GM23338 (cell line): ENCODE measurements around the gene EYS. TPM values are rescaled to one million over a fixed set of nuclear protein-coding genes. Genes with fewer than 3 reads are reported as not detected.

Experiments used
- ATAC-seq: fragments of 200-7000 bp; cut with Tn5 transposase; 3 replicates; pipeline ENCODE4 v1.9.1; 2020
- DNase-seq: peaks from one replicate; pipeline ENCODE4 v3.0.0-alpha.2; 2015; ENCODE audit warnings: low spot score
- H2AFZ ChIP-seq: fragments of 200-600 bp; sonication (generic); 2 replicates; pipeline ENCODE4 v1.8.0; 2016; ENCODE audit warnings: antibody characterized with exemption, mild to moderate bottlenecking, moderate library complexity
- H3F3A ChIP-seq: fragments of 200-600 bp; sonication (generic); replicated peaks from 2 replicates; pipeline ENCODE4 v1.8.0; 2017; ENCODE audit warnings: antibody characterized with exemption, mixed run types, low read depth
- H3K27ac ChIP-seq: fragments of 200-600 bp; sonication (generic); 2 replicates; pipeline ENCODE4 v1.6.1; 2016; ENCODE audit warnings: low read depth
- H3K27me3 ChIP-seq: fragments of 200-600 bp; sonication (generic); 2 replicates; pipeline ENCODE4 v1.8.0; 2016; ENCODE audit warnings: mild to moderate bottlenecking, mixed run types, moderate library complexity; ENCODE audit not compliant: insufficient read depth
- H3K36me3 ChIP-seq: fragments of 200-600 bp; sonication (generic); 2 replicates; pipeline ENCODE4 v1.8.0; 2016; ENCODE audit warnings: mild to moderate bottlenecking; ENCODE audit not compliant: insufficient read depth
- H3K4me1 ChIP-seq: fragments of 200-600 bp; sonication (generic); 2 replicates; pipeline ENCODE4 v1.8.0; 2016; ENCODE audit warnings: mild to moderate bottlenecking, moderate library complexity; ENCODE audit not compliant: insufficient read depth
- H3K4me2 ChIP-seq: fragments of 200-600 bp; sonication (generic); 2 replicates; pipeline ENCODE4 v1.7.1; 2017; ENCODE audit warnings: mixed run types
- H3K4me3 ChIP-seq: fragments of 200-600 bp; sonication (generic); 2 replicates; pipeline ENCODE4 v1.6.1; 2016; ENCODE audit warnings: mixed run types
- H3K79me2 ChIP-seq: fragments of 200-600 bp; sonication (generic); replicated peaks from 2 replicates; pipeline ENCODE4 v1.8.0; 2017; ENCODE audit warnings: mild to moderate bottlenecking; ENCODE audit not compliant: insufficient read depth
- H3K9me2 ChIP-seq: fragments of 200-600 bp; sonication (generic); 2 replicates; pipeline ENCODE4 v1.8.0; 2017; ENCODE audit not compliant: insufficient read depth
- H4K20me1 ChIP-seq: fragments of 200-600 bp; sonication (generic); replicated peaks from 2 replicates; pipeline ENCODE4 v1.8.0; 2017; ENCODE audit warnings: mild to moderate bottlenecking; ENCODE audit not compliant: insufficient read depth
- H3K27ac Mint-ChIP-seq: 2 replicates; pipeline ENCODE4 v1.8.0; 2020; ENCODE audit warnings: inconsistent platforms, mild to moderate bottlenecking, moderate library complexity, mixed read lengths
- H3K27me3 Mint-ChIP-seq: 3 replicates; pipeline ENCODE4 v1.8.0; 2022; ENCODE audit warnings: low read depth, mild to moderate bottlenecking, moderate library complexity, mixed read lengths, inconsistent platforms; ENCODE audit not compliant: insufficient read depth, poor library complexity
- H3K36me3 Mint-ChIP-seq: 3 replicates; pipeline ENCODE4 v1.8.0; 2021; ENCODE audit warnings: low read depth, mild to moderate bottlenecking, inconsistent platforms, moderate library complexity, mixed read lengths
- H3K4me1 Mint-ChIP-seq: 3 replicates; pipeline ENCODE4 v1.8.0; 2020; ENCODE audit warnings: mild to moderate bottlenecking, inconsistent platforms, mixed read lengths
- H3K4me3 Mint-ChIP-seq: 3 replicates; pipeline ENCODE4 v1.8.0; 2021; ENCODE audit warnings: moderate library complexity, mild to moderate bottlenecking, inconsistent platforms, mixed read lengths
- H3K9me3 Mint-ChIP-seq: 3 replicates; pipeline ENCODE4 v1.8.0; 2020; ENCODE audit warnings: moderate library complexity, mild to moderate bottlenecking, inconsistent platforms, mixed read lengths
- CREB1 ChIP-seq: fragments of 250-450 bp; sonication (Bioruptor Pico); IDR thresholded peaks from 2 replicates; pipeline ENCODE4 v1.5.0; 2020; ENCODE audit warnings: low read depth, mild to moderate bottlenecking, moderate library complexity
- CTCF ChIP-seq, 2 experiments: fragments of 200-600 bp in 1 of 2; sonication (generic) in 1 of 2; conservative IDR thresholded peaks; 2 replicates each; pipeline versions ENCODE4 v1.5.1 to v1.6.1; 2016 to 2017; ENCODE audit warnings: antibody characterized with exemption in 2 of 2, low read depth in 2 of 2, mild to moderate bottlenecking in 2 of 2, moderate library complexity in 1 of 2
- EZH2 ChIP-seq: fragments of 200-600 bp; sonication (generic); IDR thresholded peaks from one replicate; pipeline ENCODE4 v1.8.0; 2017; ENCODE audit warnings: antibody characterized with exemption, mild to moderate bottlenecking, low read depth; ENCODE audit not compliant: unreplicated experiment
- JUNB ChIP-seq: IDR thresholded peaks from one replicate; pipeline ENCODE4 v1.6.1; 2016; ENCODE audit warnings: antibody characterized with exemption; ENCODE audit not compliant: unreplicated experiment
- NANOG ChIP-seq: IDR thresholded peaks from 2 replicates; pipeline ENCODE4 v1.6.1; 2016; ENCODE audit warnings: antibody characterized with exemption, borderline replicate concordance
- POLR2AphosphoS5 ChIP-seq: IDR thresholded peaks from 2 replicates; pipeline ENCODE4 v1.6.1; 2016; ENCODE audit warnings: antibody characterized with exemption, low read depth
- REST ChIP-seq: IDR thresholded peaks from one replicate; pipeline ENCODE4 v1.6.1; 2018; ENCODE audit warnings: antibody characterized with exemption; ENCODE audit not compliant: unreplicated experiment
- ZNF114 ChIP-seq: fragments of 250-450 bp; sonication (Bioruptor Pico); IDR thresholded peaks from 2 replicates; pipeline ENCODE4 v1.5.0; 2020; ENCODE audit warnings: mild to moderate bottlenecking, moderate library complexity
- ZNF331 ChIP-seq: fragments of 250-450 bp; sonication (Bioruptor Pico); IDR thresholded peaks from 2 replicates; pipeline ENCODE4 v1.5.0; 2020; ENCODE audit warnings: low read depth, mild to moderate bottlenecking, moderate library complexity
- polyA plus RNA-seq: library from polyadenylated mRNA; unstranded; fragments of >200 nt; fragmentation: Nextera tagmentation; extraction: Ambion mirVana; gene quantifications from 2 replicates; pipeline ENCODE4 v1.2.1, GENCODE V29; 2016
- total RNA-seq: library from RNA; depleted of rRNA; stranded (reverse); fragments of >200 nt; shearing (Covaris generic); gene quantifications from 2 replicates; pipeline ENCODE4 v1.2.3, GENCODE V29; 2014
- TF ChIP-seq, protein P1 (sequence below): IDR thresholded peaks from 2 replicates; pipeline ENCODE4 v1.6.1; 2016; ENCODE audit warnings: antibody characterized with exemption
- TF ChIP-seq, protein P2 (sequence below): fragments of 250-450 bp; sonication (Bioruptor Pico); IDR thresholded peaks from 2 replicates; pipeline ENCODE4 v1.5.0; 2020; ENCODE audit warnings: mild to moderate bottlenecking, moderate library complexity

The EYS gene
- total and polyA plus RNA-seq, 2 experiments from 2014 or later = 0.38 to 0.52 TPM

DNA sequence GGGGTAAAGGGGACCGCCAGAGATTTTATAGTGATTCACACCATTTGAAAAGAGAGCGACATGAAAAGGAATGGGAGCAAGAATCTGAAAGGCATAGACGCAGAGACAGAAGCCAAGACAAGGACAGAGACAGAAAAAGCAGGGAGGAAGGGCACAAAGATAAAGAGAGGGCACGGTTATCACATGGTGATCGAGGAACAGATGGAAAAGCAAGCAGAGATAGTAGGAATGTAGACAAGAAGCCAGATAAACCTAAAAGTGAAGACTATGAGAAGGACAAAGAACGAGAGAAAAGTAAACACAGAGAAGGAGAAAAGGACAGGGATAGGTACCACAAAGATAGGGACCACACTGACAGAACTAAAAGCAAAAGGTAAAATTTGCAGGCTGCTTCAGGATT lies 1993.7 kb downstream of the EYS start:
- Mint-ChIP-seq H3K9me3 (no peaks in the 10 kb centered on the region), H3K27ac (no peak overlapping the region), H3K4me1 (no peaks in the 10 kb centered on the region), H3K4me3 (no peak overlapping the region), H3K27me3 (no peaks in the 10 kb centered on the region), H3K36me3 (peaks cover 46% of the 10 kb centered on the region)
- Histone ChIP-seq H3K9me2 (no peaks in the 10 kb centered on the region), H4K20me1 (peaks cover 1% of the 10 kb centered on the region), H3K79me2 (no peaks in the 10 kb centered on the region), H3K27ac (no peak overlapping the region), H3K36me3 (peaks cover 41% of the 10 kb centered on the region), H3K4me3 (no peak overlapping the region), H3K4me1 (no peaks in the 10 kb centered on the region), H3K27me3 (no peaks in the 10 kb centered on the region), H2AFZ (no peak overlapping the region), H3F3A (no peaks in the 10 kb centered on the region), H3K4me2 (no peak overlapping the region)
- TF ChIP-seq EZH2 (no peak), CREB1 (no peak), ZNF331 (CRISPR knock-in tag) (no peak), REST (no peak), NANOG (no peak), POLR2AphosphoS5 (no peak), ZNF114 (CRISPR knock-in tag) (no peak), JUNB (no peak), CTCF (conservative IDR thresholded peaks at IDR 0.05; ENCODE audit: low read depth in 2 of 2) (no peak)
- TF ChIP-seq, protein P1, sequence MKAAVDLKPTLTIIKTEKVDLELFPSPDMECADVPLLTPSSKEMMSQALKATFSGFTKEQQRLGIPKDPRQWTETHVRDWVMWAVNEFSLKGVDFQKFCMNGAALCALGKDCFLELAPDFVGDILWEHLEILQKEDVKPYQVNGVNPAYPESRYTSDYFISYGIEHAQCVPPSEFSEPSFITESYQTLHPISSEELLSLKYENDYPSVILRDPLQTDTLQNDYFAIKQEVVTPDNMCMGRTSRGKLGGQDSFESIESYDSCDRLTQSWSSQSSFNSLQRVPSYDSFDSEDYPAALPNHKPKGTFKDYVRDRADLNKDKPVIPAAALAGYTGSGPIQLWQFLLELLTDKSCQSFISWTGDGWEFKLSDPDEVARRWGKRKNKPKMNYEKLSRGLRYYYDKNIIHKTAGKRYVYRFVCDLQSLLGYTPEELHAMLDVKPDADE = no peak
- TF ChIP-seq, protein P2, sequence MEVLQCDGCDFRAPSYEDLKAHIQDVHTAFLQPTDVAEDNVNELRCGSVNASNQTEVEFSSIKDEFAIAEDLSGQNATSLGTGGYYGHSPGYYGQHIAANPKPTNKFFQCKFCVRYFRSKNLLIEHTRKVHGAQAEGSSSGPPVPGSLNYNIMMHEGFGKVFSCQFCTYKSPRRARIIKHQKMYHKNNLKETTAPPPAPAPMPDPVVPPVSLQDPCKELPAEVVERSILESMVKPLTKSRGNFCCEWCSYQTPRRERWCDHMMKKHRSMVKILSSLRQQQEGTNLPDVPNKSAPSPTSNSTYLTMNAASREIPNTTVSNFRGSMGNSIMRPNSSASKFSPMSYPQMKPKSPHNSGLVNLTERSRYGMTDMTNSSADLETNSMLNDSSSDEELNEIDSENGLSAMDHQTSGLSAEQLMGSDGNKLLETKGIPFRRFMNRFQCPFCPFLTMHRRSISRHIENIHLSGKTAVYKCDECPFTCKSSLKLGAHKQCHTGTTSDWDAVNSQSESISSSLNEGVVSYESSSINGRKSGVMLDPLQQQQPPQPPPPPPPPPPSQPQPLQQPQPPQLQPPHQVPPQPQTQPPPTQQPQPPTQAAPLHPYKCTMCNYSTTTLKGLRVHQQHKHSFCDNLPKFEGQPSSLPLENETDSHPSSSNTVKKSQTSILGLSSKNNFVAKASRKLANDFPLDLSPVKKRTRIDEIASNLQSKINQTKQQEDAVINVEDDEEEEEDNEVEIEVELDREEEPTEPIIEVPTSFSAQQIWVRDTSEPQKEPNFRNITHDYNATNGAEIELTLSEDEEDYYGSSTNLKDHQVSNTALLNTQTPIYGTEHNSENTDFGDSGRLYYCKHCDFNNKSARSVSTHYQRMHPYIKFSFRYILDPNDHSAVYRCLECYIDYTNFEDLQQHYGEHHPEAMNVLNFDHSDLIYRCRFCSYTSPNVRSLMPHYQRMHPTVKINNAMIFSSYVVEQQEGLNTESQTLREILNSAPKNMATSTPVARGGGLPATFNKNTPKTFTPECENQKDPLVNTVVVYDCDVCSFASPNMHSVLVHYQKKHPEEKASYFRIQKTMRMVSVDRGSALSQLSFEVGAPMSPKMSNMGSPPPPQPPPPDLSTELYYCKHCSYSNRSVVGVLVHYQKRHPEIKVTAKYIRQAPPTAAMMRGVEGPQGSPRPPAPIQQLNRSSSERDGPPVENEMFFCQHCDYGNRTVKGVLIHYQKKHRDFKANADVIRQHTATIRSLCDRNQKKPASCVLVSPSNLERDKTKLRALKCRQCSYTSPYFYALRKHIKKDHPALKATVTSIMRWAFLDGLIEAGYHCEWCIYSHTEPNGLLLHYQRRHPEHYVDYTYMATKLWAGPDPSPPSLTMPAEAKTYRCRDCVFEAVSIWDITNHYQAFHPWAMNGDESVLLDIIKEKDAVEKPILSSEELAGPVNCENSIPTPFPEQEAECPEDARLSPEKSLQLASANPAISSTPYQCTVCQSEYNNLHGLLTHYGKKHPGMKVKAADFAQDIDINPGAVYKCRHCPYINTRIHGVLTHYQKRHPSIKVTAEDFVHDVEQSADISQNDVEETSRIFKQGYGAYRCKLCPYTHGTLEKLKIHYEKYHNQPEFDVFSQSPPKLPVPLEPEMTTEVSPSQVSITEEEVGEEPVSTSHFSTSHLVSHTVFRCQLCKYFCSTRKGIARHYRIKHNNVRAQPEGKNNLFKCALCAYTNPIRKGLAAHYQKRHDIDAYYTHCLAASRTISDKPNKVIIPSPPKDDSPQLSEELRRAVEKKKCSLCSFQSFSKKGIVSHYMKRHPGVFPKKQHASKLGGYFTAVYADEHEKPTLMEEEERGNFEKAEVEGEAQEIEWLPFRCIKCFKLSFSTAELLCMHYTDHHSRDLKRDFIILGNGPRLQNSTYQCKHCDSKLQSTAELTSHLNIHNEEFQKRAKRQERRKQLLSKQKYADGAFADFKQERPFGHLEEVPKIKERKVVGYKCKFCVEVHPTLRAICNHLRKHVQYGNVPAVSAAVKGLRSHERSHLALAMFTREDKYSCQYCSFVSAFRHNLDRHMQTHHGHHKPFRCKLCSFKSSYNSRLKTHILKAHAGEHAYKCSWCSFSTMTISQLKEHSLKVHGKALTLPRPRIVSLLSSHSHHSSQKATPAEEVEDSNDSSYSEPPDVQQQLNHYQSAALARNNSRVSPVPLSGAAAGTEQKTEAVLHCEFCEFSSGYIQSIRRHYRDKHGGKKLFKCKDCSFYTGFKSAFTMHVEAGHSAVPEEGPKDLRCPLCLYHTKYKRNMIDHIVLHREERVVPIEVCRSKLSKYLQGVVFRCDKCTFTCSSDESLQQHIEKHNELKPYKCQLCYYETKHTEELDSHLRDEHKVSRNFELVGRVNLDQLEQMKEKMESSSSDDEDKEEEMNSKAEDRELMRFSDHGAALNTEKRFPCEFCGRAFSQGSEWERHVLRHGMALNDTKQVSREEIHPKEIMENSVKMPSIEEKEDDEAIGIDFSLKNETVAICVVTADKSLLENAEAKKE (CRISPR knock-in tag) = no peak
- DNase-seq = no peak
- no peak for ATAC-seq
